Naive thymus-derived CD4-positive, alpha-beta T cell (primary cell): ENCODE data around the gene RIPOR3. TPM values are rescaled to one million over a fixed set of nuclear protein-coding genes. Genes with fewer than 3 reads are reported as not detected.

Experiments used
- ATAC-seq: fragments of 150-1000 bp; cut with Tn5 transposase; 2 replicates; pipeline ENCODE4 v1.10.0; 2021; ENCODE audit warnings: mild to moderate bottlenecking, moderate library complexity
- CTCF ChIA-PET: fragments of 350-600 bp; sonication (Branson Sonifier 250); formaldehyde crosslinking; loops from one replicate; lab custom pipeline; 2021; ENCODE audit warnings: antibody characterized with exemption; lab: Charles Lee
- POLR2A ChIA-PET: fragments of 350-600 bp; sonication (Branson Sonifier 250); formaldehyde crosslinking; loops from one replicate; lab custom pipeline; 2021; ENCODE audit warnings: antibody characterized with exemption, inconsistent platforms; lab: Charles Lee
- DNase-seq, 9 donors: peaks; one replicate each; pipeline versions ENCODE4 v3.0.0 to v3.0.0-alpha.2; 2020 to 2022; ENCODE audit warnings: mixed read lengths in 1 of 9
- H3K27ac ChIP-seq: one replicate; pipeline ENCODE4 v1.7.0; 2013; ENCODE audit warnings: mild to moderate bottlenecking, low read depth, low read length, moderate library complexity
- H3K27me3 ChIP-seq, 2 donors: one replicate each; pipeline ENCODE4 v1.7.0; 2013; ENCODE audit warnings: low read length in 2 of 2, mild to moderate bottlenecking in 2 of 2, moderate library complexity in 2 of 2; ENCODE audit not compliant: control insufficient read depth in 2 of 2, insufficient read depth in 2 of 2
- H3K36me3 ChIP-seq, 3 experiments: 1 replicate in 2 of 3; 2 replicates in 1 of 3; pipeline ENCODE4 v1.7.0; 2013; ENCODE audit warnings: low read length in 3 of 3, mild to moderate bottlenecking in 3 of 3, moderate library complexity in 1 of 3; ENCODE audit not compliant: insufficient read depth in 3 of 3, control insufficient read depth in 2 of 3
- H3K4me1 ChIP-seq, 2 donors: one replicate each; pipeline ENCODE4 v1.7.0; 2013; ENCODE audit warnings: low read length in 2 of 2, mild to moderate bottlenecking in 2 of 2, moderate library complexity in 1 of 2; ENCODE audit not compliant: control insufficient read depth in 2 of 2, insufficient read depth in 2 of 2
- H3K4me3 ChIP-seq: 2 replicates; pipeline ENCODE4 v1.7.0; 2013; ENCODE audit warnings: mild to moderate bottlenecking, low read length
- H3K9me3 ChIP-seq, 3 experiments: 1 replicate in 2 of 3; 2 replicates in 1 of 3; pipeline ENCODE4 v1.7.0; 2013; ENCODE audit warnings: low read length in 3 of 3; ENCODE audit not compliant: control insufficient read depth in 2 of 3
- H3K27ac Mint-ChIP-seq, 9 donors: one replicate each; pipeline ENCODE4 v1.8.0; 2020 to 2022; ENCODE audit warnings: mixed read lengths in 9 of 9, mild to moderate bottlenecking in 8 of 9, moderate library complexity in 5 of 9, inconsistent platforms in 2 of 9
- H3K27me3 Mint-ChIP-seq, 5 donors: one replicate each; pipeline ENCODE4 v1.8.0; 2021 to 2022; ENCODE audit warnings: mixed read lengths in 5 of 5, mild to moderate bottlenecking in 1 of 5
- H3K36me3 Mint-ChIP-seq, 5 donors: one replicate each; pipeline ENCODE4 v1.8.0; 2020 to 2022; ENCODE audit warnings: mixed read lengths in 5 of 5, mild to moderate bottlenecking in 3 of 5, inconsistent platforms in 1 of 5
- H3K4me1 Mint-ChIP-seq, 7 donors: one replicate each; pipeline ENCODE4 v1.8.0; 2020 to 2022; ENCODE audit warnings: mixed read lengths in 7 of 7, mild to moderate bottlenecking in 3 of 7, inconsistent platforms in 1 of 7
- H3K4me3 Mint-ChIP-seq, 10 donors: one replicate each; pipeline ENCODE4 v1.8.0; 2020 to 2022; ENCODE audit warnings: mild to moderate bottlenecking in 10 of 10, mixed read lengths in 10 of 10, moderate library complexity in 6 of 10, inconsistent platforms in 2 of 10
- H3K9me3 Mint-ChIP-seq, 11 donors: one replicate each; pipeline ENCODE4 v1.8.0; 2020 to 2022; ENCODE audit warnings: mixed read lengths in 11 of 11, mild to moderate bottlenecking in 4 of 11, inconsistent platforms in 1 of 11, moderate library complexity in 1 of 11
- intact Hi-C, 2 donors: fragments of 100-400 bp; cut with micrococcal nuclease; formaldehyde crosslinking; loops; one replicate each; pipeline ENCODE4 v1.15.1; 2023
- polyA plus RNA-seq, 2 donors: library from polyadenylated mRNA; unstranded; fragments of 300-500 nt; fragmentation: Illumina TruSeq; gene quantifications; one replicate each; pipeline ENCODE4 v1.2.3, GENCODE V29; 2021
- total RNA-seq, 6 experiments: library from RNA in 5 of 6; stranded (reverse) in 5 of 6; gene quantifications; 1 replicate in 5 of 6; 2 replicates in 1 of 6; pipeline ENCODE4 v1.2.3 and lab custom pipeline; 2021 to 2026

Gene RIPOR3
- total and polyA plus RNA-seq, 7 experiments from 2014 or later, result 0.27 to 1.7 (median 0.80) TPM; not detected in 3

GRCh38 chr20:50675671-50676376 is 15.5 kb downstream of the RIPOR3 start:
- Mint-ChIP-seq H3K36me3 (no peaks in the 10 kb centered on the region), H3K4me3 (no peak overlapping the region), H3K9me3 (no peaks in the 10 kb centered on the region), H3K27ac (no peak overlapping the region), H3K27me3 (peaks cover 0 to 4% (median 0%) of the 10 kb centered on the region in 5 donors), H3K4me1 (no peaks in the 10 kb centered on the region)
- no peak overlapping the region for H3K27ac ChIP-seq
- no peaks in the 10 kb centered on the region for H3K9me3 ChIP-seq
- no peak for DNase-seq
- no peak for ATAC-seq
- CTCF ChIA-PET, result no interaction called here
- no peak overlapping the region for H3K4me3 ChIP-seq
- H3K36me3 ChIP-seq, result no peaks in the 10 kb centered on the region
- POLR2A ChIA-PET, result no interaction called here
- H3K4me1 ChIP-seq, result no peaks in the 10 kb centered on the region
- intact Hi-C loops, result no loop called here
- H3K27me3 ChIP-seq, result no peaks in the 10 kb centered on the region

- ATAC-seq (no peak), DNase-seq (no peak)
- CTCF ChIA-PET, result no interaction called here
- peaks cover 0 to 4% (median 0%) of the 10 kb centered on the region in 5 donors for H3K27me3 Mint-ChIP-seq
- Histone ChIP-seq H3K9me3 (no peaks in the 10 kb centered on the region), H3K4me1 (no peaks in the 10 kb centered on the region), H3K27me3 (no peaks in the 10 kb centered on the region), H3K36me3 (no peaks in the 10 kb centered on the region), H3K4me3 (no peak overlapping the region), H3K27ac (no peak overlapping the region)
- intact Hi-C loops, result no loop called here
- no peak overlapping the region for H3K27ac Mint-ChIP-seq
- H3K4me1 Mint-ChIP-seq, result no peaks in the 10 kb centered on the region
- H3K9me3 Mint-ChIP-seq, result no peaks in the 10 kb centered on the region
- no peak overlapping the region for H3K4me3 Mint-ChIP-seq
- no peaks in the 10 kb centered on the region for H3K36me3 Mint-ChIP-seq
- POLR2A ChIA-PET, result no interaction called here
Observed at GRCh38 chr20:50674138-50674825, 17.1 kb downstream of the RIPOR3 start.

GRCh38 chr20:50673466-50674137 is 17.7 kb downstream of the RIPOR3 start:
- CTCF ChIA-PET, result no interaction called here

GRCh38 chr20:50673146-50673465 is 18.2 kb downstream of the RIPOR3 start:
- DNase-seq (no peak), ATAC-seq (no peak)
- H3K36me3 Mint-ChIP-seq, result no peaks in the 10 kb centered on the region
- H3K4me3 Mint-ChIP-seq, result no peak overlapping the region
- no peaks in the 10 kb centered on the region for H3K4me1 Mint-ChIP-seq
- Histone ChIP-seq H3K9me3 (no peaks in the 10 kb centered on the region), H3K4me1 (no peaks in the 10 kb centered on the region), H3K4me3 (no peak overlapping the region), H3K27ac (no peak overlapping the region), H3K36me3 (no peaks in the 10 kb centered on the region), H3K27me3 (no peaks in the 10 kb centered on the region)
- ChIA-PET POLR2A (no interaction called here), CTCF (no interaction called here)
- H3K27ac Mint-ChIP-seq, result no peak overlapping the region
- intact Hi-C loops, result no loop called here
- peaks cover 0 to 7% (median 2%) of the 10 kb centered on the region in 5 donors for H3K27me3 Mint-ChIP-seq
- no peaks in the 10 kb centered on the region for H3K9me3 Mint-ChIP-seq

More at GRCh38 chr20:50673466-50674137, 17.7 kb downstream of the RIPOR3 start:
- H3K27ac ChIP-seq, result no peak overlapping the region
- H3K36me3 ChIP-seq, result no peaks in the 10 kb centered on the region
- no peaks in the 10 kb centered on the region for H3K27me3 ChIP-seq
- DNase-seq, result no peak
- H3K27ac Mint-ChIP-seq, result no peak overlapping the region
- no peaks in the 10 kb centered on the region for H3K9me3 Mint-ChIP-seq
- no peak overlapping the region for H3K4me3 Mint-ChIP-seq
- ATAC-seq, result no peak
- H3K36me3 Mint-ChIP-seq, result no peaks in the 10 kb centered on the region
- H3K4me1 ChIP-seq, result no peaks in the 10 kb centered on the region
- H3K9me3 ChIP-seq, result no peaks in the 10 kb centered on the region
- H3K4me3 ChIP-seq, result no peak overlapping the region
- peaks cover 0 to 4% (median 0%) of the 10 kb centered on the region in 5 donors for H3K27me3 Mint-ChIP-seq
- intact Hi-C loops, result no loop called here
- no peaks in the 10 kb centered on the region for H3K4me1 Mint-ChIP-seq
- POLR2A ChIA-PET, result no interaction called here

GRCh38 chr20:50672400-50673145 is 18.8 kb downstream of the RIPOR3 start:
- intact Hi-C loops, result no loop called here
- CTCF ChIA-PET, result no interaction called here
- Mint-ChIP-seq H3K27ac (no peak overlapping the region), H3K9me3 (no peaks in the 10 kb centered on the region), H3K36me3 (no peaks in the 10 kb centered on the region), H3K27me3 (peaks cover 0 to 7% (median 2%) of the 10 kb centered on the region in 5 donors), H3K4me3 (no peak overlapping the region), H3K4me1 (no peaks in the 10 kb centered on the region)
- DNase-seq (no peak), ATAC-seq (no peak)
- POLR2A ChIA-PET, result no interaction called here
- Histone ChIP-seq H3K36me3 (no peaks in the 10 kb centered on the region), H3K27me3 (no peaks in the 10 kb centered on the region), H3K4me1 (no peaks in the 10 kb centered on the region), H3K4me3 (no peak overlapping the region), H3K9me3 (no peaks in the 10 kb centered on the region), H3K27ac (no peak overlapping the region)

GRCh38 chr20:50671626-50672025 is 19.7 kb downstream of the RIPOR3 start:
- H3K9me3 Mint-ChIP-seq, result no peaks in the 10 kb centered on the region
- no peak overlapping the region for H3K4me3 ChIP-seq
- no peaks in the 10 kb centered on the region for H3K4me1 Mint-ChIP-seq
- ATAC-seq (no peak), DNase-seq (no peak)
- ChIA-PET POLR2A (no interaction called here), CTCF (no interaction called here)
- peaks cover 0 to 7% (median 2%) of the 10 kb centered on the region in 5 donors for H3K27me3 Mint-ChIP-seq
- H3K36me3 ChIP-seq, result no peaks in the 10 kb centered on the region
- no peaks in the 10 kb centered on the region for H3K36me3 Mint-ChIP-seq
- no peaks in the 10 kb centered on the region for H3K27me3 ChIP-seq
- no peaks in the 10 kb centered on the region for H3K4me1 ChIP-seq
- H3K27ac Mint-ChIP-seq, result no peak overlapping the region
- H3K9me3 ChIP-seq, result no peaks in the 10 kb centered on the region
- H3K4me3 Mint-ChIP-seq, result no peak overlapping the region
- intact Hi-C loops, result no loop called here
- H3K27ac ChIP-seq, result no peak overlapping the region
